GM13977 (cell line): Measurements from ENCODE around the gene PCDHGC3.

Source experiments
- DNase-seq: peaks from one replicate; pipeline ENCODE4 v3.0.0; 2012; ENCODE audit warnings: low spot score
- CTCF ChIP-seq: IDR thresholded peaks from 2 replicates; pipeline ENCODE4 v1.5.1; 2012; ENCODE audit warnings: mild to moderate bottlenecking, control low read depth; ENCODE audit not compliant: insufficient read depth; ENCODE audit errors: extremely low read depth, missing control alignments
- in situ Hi-C: fragments of 300-500 bp; cut with MboI; formaldehyde crosslinking; loops from one replicate; pipeline ENCODE4 v1.12.0; 2022; ENCODE audit warnings: low sequenced_read_pairs, low pct_unique_long_range_greater_than_20kb, mixed read lengths, inconsistent platforms; ENCODE audit not compliant: unreplicated experiment

The PCDHGC3 gene

GRCh38 chr5:141490271-141490670 is 14.5 kb downstream of the PCDHGC3 start:
- no peak for DNase-seq
- in situ Hi-C loops, result no loop called here
- TF ChIP-seq CTCF, result no peak

- in situ Hi-C loops, result no loop called here
- DNase-seq, result no peak
- TF ChIP-seq CTCF, result no peak
Measured at GRCh38 chr5:141490771-141491170, 15.0 kb downstream of the PCDHGC3 start.

- DNase-seq, result no peak
- in situ Hi-C loops, result no loop called here
- no peak for TF ChIP-seq CTCF
Measured at GRCh38 chr5:141491323-141492167, 15.8 kb downstream of the PCDHGC3 start.

- in situ Hi-C loops, result no loop called here
- peak; percentile 61 for DNase-seq
- no peak for TF ChIP-seq CTCF
Measured at GRCh38 chr5:141492168-141492885, 16.6 kb downstream of the PCDHGC3 start.

GRCh38 chr5:141493500-141494422 is 18.0 kb downstream of the PCDHGC3 start:
- in situ Hi-C loops, result no loop called here
- no peak for TF ChIP-seq CTCF
- DNase-seq, result no peak
